ENCODE results near the gene CDK18. TPM values are rescaled to one million over a fixed set of nuclear protein-coding genes. Genes with fewer than 3 reads are reported as not detected.

CDK18 gene
- total RNA-seq, 1 experiment from 2014 or later = 38.5 TPM

- peak overlapping the region in 2 of 3 experiments; percentile 34 to 59; a peak in 3 of 7 replicates for H3K27ac Mint-ChIP-seq
- WGBS (ENCODE audit: extremely low coverage, insufficient read length, low lambda C conversion rate) = no CpG with 5 or more reads among the region's 7 CpGs
- H3K18ac ChIP-seq (ENCODE audit: insufficient read length, low read depth, low read length) = no peak overlapping the region
- no peaks in the 10 kb centered on the region for H3K27me3 ChIP-seq (ENCODE audit: insufficient read depth, low read length)
- no peak overlapping the region for H4K91ac ChIP-seq (ENCODE audit: insufficient read length, low read depth, low read length)
- no peak overlapping the region for H2AFZ ChIP-seq (ENCODE audit: low read length)
- H3K27me3 Mint-ChIP-seq (ENCODE audit: low read depth) = peaks cover 2% of the 10 kb centered on the region; the same call in 1 of the 2 replicates
- no peak for DNase-seq
- no peak overlapping the region for H2BK20ac ChIP-seq (ENCODE audit: low read depth, low read length, poor library complexity, severe bottlenecking)
- H3K23ac ChIP-seq (ENCODE audit: insufficient read length, low read depth, low read length) = no peak overlapping the region
- H3K79me1 ChIP-seq (ENCODE audit: insufficient read depth, low read depth, low read length, poor library complexity, severe bottlenecking) = no peaks in the 10 kb centered on the region
- H3K4me2 ChIP-seq (ENCODE audit: insufficient read depth, insufficient read length, low read length) = no peak overlapping the region
- no peak overlapping the region for H2BK15ac ChIP-seq (ENCODE audit: low read depth, low read length)
- peaks cover 53 to 62% of the 10 kb centered on the region in 2 experiments for H3K4me1 Mint-ChIP-seq
- H2BK120ac ChIP-seq (ENCODE audit: low read depth, low read length, poor library complexity, severe bottlenecking) = no peak overlapping the region
- no peak overlapping the region for H2AK5ac ChIP-seq (ENCODE audit: insufficient read length, low read length)
- no peak overlapping the region for H3K9ac ChIP-seq (ENCODE audit: extremely low read depth, insufficient read length, low read length)
- H3K9me3 Mint-ChIP-seq = no peaks in the 10 kb centered on the region
- H4K20me1 ChIP-seq (ENCODE audit: control insufficient read depth, insufficient read depth, insufficient read length) = no peaks in the 10 kb centered on the region
- no peak overlapping the region for H4K8ac ChIP-seq (replicated peaks; ENCODE audit: insufficient read length, low read depth, low read length)
- H3K23me2 ChIP-seq (ENCODE audit: insufficient read length, low read depth, low read length, poor library complexity, severe bottlenecking) = no peaks in the 10 kb centered on the region
- H3K4me1 ChIP-seq (ENCODE audit: insufficient read depth, low read length) = peaks cover 13% of the 10 kb centered on the region; the same call in 1 of the 2 replicates
- H3K9me3 ChIP-seq (ENCODE audit: control insufficient read depth, low read depth, low read length) = no peaks in the 10 kb centered on the region
- H3K14ac ChIP-seq (ENCODE audit: insufficient read depth, low read length) = no peak overlapping the region
- no peak overlapping the region for H3K56ac ChIP-seq (ENCODE audit: insufficient read length, low read depth, low read length)
- H4K5ac ChIP-seq (ENCODE audit: insufficient read length, low read depth, low read length) = no peak overlapping the region
- H3K4me3 Mint-ChIP-seq = peak overlapping the region in 1 of 2 experiments; percentile 6; a peak in 1 of 5 replicates
- no peak overlapping the region for H2BK12ac ChIP-seq (ENCODE audit: insufficient read length, low read depth, low read length)
- peaks cover 0 to 3% (median 0%) of the 10 kb centered on the region in 3 experiments; a peak in 2 of 7 replicates for H3K36me3 Mint-ChIP-seq (ENCODE audit: insufficient read depth in 1 of 3, low read depth in 3 of 3)
- H2BK5ac ChIP-seq (ENCODE audit: insufficient read length, low read length) = no peak overlapping the region
- no peak overlapping the region for H3K27ac ChIP-seq (ENCODE audit: insufficient read length, low read depth, low read length)
- H3K79me2 ChIP-seq (ENCODE audit: insufficient read depth, low read length) = no peaks in the 10 kb centered on the region
- H3T11ph ChIP-seq (ENCODE audit: low read length) = no peak overlapping the region
- H3K4ac ChIP-seq (ENCODE audit: low read depth, low read length) = no peak overlapping the region
- no peak for TF ChIP-seq CTCF (conservative IDR thresholded peaks at IDR 0.05)
Measured at GRCh38 chr1:205514211-205515142, 10.0 kb downstream of the CDK18 start.
